ENCODE measurements around the gene ARSA.

ARSA gene

DNA sequence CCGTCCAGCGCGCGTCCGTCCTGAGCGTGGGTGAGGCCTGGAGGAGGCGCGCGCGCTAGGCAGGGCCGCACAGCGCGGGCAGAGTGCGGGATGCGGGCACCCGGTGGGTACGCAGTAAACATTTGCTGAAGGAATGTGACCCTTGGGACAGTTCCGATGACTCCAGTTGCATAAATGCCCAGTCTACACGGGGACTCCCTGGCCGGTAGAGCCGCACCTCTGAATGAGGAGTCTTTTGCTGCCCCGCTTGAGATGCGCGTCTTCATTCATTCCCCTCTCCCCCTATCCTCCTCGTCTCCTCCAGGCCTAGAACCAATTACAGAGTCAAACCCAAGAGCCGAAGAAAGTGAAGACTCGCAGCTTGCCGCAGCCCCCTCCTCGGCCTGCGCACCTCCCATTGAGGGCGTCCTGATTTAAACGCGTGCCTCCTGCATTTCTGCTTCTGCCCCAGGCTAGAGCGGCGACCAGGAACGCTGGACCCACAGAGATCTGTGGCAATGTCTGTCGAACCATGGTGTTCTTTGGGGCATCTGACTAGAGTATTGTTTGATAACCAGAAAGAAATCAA is 44.6 kb downstream of the ARSA start:
- Histone ChIP-seq H3K9me3 (ENCODE audit: insufficient read depth, low read length) (no peaks in the 10 kb centered on the region), H3K27me3 (ENCODE audit: insufficient read depth, insufficient read length) (no peaks in the 10 kb centered on the region), H3K36me3 (ENCODE audit: insufficient read depth, insufficient read length, low read length) (peaks cover 28% of the 10 kb centered on the region), H3K9ac (ENCODE audit: insufficient read length, low read depth) (peak overlapping the region; percentile 95), H3K4me1 (ENCODE audit: insufficient read depth, insufficient read length) (peaks cover 4% of the 10 kb centered on the region), H3K4me3 (ENCODE audit: insufficient read length, low read depth) (peak overlapping the region; percentile 84)
- no peak for DNase-seq (ENCODE audit: low read depth, low spot score)
- TF ChIP-seq ZNF274 (IDR thresholded peaks at IDR 0.05; ENCODE audit: low read depth, low read length): no peak
- TF ChIP-seq YY1 (IDR thresholded peaks at IDR 0.05; ENCODE audit: insufficient read depth, insufficient read length): no peak
- no peak for TF ChIP-seq SUZ12 (IDR thresholded peaks at IDR 0.05; ENCODE audit: extremely low read depth, insufficient read depth, insufficient read length)

DNA sequence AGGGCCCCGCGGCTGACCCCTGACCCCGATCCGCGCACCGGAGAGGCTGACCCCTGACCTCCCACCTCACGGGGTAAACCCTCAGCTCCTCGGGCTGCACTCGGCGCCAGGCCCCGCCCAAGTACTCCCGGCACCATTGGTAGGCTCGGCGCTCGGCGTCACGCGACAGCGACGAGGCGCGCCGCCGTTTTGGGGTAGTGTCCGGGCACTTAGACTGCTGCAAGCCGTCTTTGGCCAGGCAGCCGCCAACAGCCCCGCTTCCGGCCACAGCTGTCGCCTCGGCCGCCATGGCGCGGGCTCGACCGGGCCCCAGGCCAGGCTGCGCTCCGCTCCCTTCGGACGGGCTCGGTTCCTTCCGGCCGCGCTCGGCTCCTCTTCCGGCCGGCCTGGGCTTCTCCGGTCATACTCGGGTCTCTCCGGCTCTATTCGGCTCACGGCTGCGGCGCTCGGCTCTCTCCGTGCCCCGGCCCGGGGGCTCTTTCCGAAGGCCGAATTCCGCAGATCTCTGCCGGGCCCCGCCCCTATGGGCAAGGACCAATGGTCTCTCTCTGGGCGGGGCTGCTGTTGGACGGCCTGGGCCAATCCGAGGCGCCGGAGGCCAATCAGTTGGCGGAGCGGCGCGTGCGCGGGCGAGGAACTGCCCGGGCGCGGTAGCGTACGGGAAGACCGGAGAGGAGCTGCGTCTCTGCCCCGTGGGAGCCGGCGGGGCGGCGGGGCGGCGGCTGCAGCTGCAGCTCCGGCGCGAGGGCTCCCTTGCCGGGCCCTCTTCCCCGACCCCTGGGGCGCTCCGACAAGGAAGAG is 45.3 kb downstream of the ARSA start, which contains the start of gene CHKB:
TSS of gene CHKB (minus strand) at position 357 of the 801 bp plus-strand sequence. CDS start at position 289, 68 bp downstream.
- TF ChIP-seq SUZ12 (IDR thresholded peaks at IDR 0.05; ENCODE audit: extremely low read depth, insufficient read depth, insufficient read length): no peak
- no peak for TF ChIP-seq ZNF274 (IDR thresholded peaks at IDR 0.05; ENCODE audit: low read depth, low read length)
- no peak for TF ChIP-seq YY1 (IDR thresholded peaks at IDR 0.05; ENCODE audit: insufficient read depth, insufficient read length)
- peak; percentile 87 for DNase-seq (ENCODE audit: low read depth, low spot score)

GRCh38 chr22:50581950-50582492 is 45.9 kb downstream of the ARSA start:
- Histone ChIP-seq H3K4me3 (ENCODE audit: insufficient read length, low read depth) (peak overlapping the region; percentile 72), H3K36me3 (ENCODE audit: insufficient read depth, insufficient read length, low read length) (peaks cover 35% of the 10 kb centered on the region), H3K9ac (ENCODE audit: insufficient read length, low read depth) (peak overlapping the region; percentile 93), H3K9me3 (ENCODE audit: insufficient read depth, low read length) (no peaks in the 10 kb centered on the region), H3K4me1 (ENCODE audit: insufficient read depth, insufficient read length) (peaks cover 4% of the 10 kb centered on the region), H3K27me3 (ENCODE audit: insufficient read depth, insufficient read length) (no peaks in the 10 kb centered on the region)
- no peak for DNase-seq (ENCODE audit: low read depth, low spot score)
- TF ChIP-seq YY1 (IDR thresholded peaks at IDR 0.05; ENCODE audit: insufficient read depth, insufficient read length) (no peak), ZNF274 (IDR thresholded peaks at IDR 0.05; ENCODE audit: low read depth, low read length) (no peak), SUZ12 (IDR thresholded peaks at IDR 0.05; ENCODE audit: extremely low read depth, insufficient read depth, insufficient read length) (no peak)

More for the DNA sequence above, 45.3 kb downstream of the ARSA start, which contains the start of gene CHKB:
- Histone ChIP-seq H3K9ac (ENCODE audit: insufficient read length, low read depth) (peak within 1 kb of the TSS; percentile 95), H3K27me3 (ENCODE audit: insufficient read depth, insufficient read length) (no peaks in the 10 kb centered on the region), H3K4me3 (ENCODE audit: insufficient read length, low read depth) (peak within 1 kb of the TSS; percentile 84), H3K36me3 (ENCODE audit: insufficient read depth, insufficient read length, low read length) (peaks cover 28% of the 10 kb centered on the region), H3K4me1 (ENCODE audit: insufficient read depth, insufficient read length) (peaks cover 4% of the 10 kb centered on the region), H3K9me3 (ENCODE audit: insufficient read depth, low read length) (no peaks in the 10 kb centered on the region)

- H3K36me3 ChIP-seq (ENCODE audit: insufficient read depth, insufficient read length, low read length): peaks cover 39% of the 10 kb centered on the region
- peak overlapping the region; percentile 93 for H3K9ac ChIP-seq (ENCODE audit: insufficient read length, low read depth)
- peaks cover 4% of the 10 kb centered on the region for H3K4me1 ChIP-seq (ENCODE audit: insufficient read depth, insufficient read length)
- TF ChIP-seq ZNF274 (IDR thresholded peaks at IDR 0.05; ENCODE audit: low read depth, low read length) (no peak), SUZ12 (IDR thresholded peaks at IDR 0.05; ENCODE audit: extremely low read depth, insufficient read depth, insufficient read length) (no peak), YY1 (IDR thresholded peaks at IDR 0.05; ENCODE audit: insufficient read depth, insufficient read length) (no peak)
- no peak for DNase-seq (ENCODE audit: low read depth, low spot score)
- H3K4me3 ChIP-seq (ENCODE audit: insufficient read length, low read depth): peak overlapping the region; percentile 72
- no peaks in the 10 kb centered on the region for H3K9me3 ChIP-seq (ENCODE audit: insufficient read depth, low read length)
- no peaks in the 10 kb centered on the region for H3K27me3 ChIP-seq (ENCODE audit: insufficient read depth, insufficient read length)
These were observed 46.7 kb downstream of the ARSA start for GRCh38 chr22:50581031-50581949.

GRCh38 chr22:50579752-50580151 is 48.2 kb downstream of the ARSA start:
- no peak overlapping the region for H3K9ac ChIP-seq (ENCODE audit: insufficient read length, low read depth)

DNA sequence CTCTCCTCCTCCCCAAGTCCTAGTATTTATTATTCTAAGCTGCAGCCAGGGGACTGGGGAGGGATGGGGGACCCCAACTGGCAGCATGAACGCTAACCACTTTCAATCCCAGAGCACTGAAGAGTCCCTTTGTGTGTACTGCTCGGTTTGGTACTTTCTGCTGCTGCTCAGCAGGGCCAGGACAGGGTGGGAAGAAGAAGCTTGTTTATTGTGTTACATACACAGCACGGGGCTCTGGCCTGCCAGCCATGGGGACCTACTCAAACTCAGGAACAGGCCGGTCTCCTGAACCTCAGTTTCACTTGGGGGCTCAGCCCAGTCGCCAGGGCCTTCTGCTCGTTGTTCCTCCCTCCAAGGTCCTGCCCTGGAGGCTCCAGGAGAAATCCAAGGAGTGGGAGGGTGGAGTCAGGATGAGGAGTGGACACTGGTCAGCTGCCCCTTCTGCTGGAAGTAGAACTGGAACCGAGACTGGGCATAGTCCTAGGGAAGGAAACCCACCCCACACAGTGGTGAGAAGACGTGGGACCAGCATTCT is 49.1 kb downstream of the ARSA start:
- H3K36me3 ChIP-seq (ENCODE audit: insufficient read depth, insufficient read length, low read length): peaks cover 59% of the 10 kb centered on the region
- no peak overlapping the region for H3K9ac ChIP-seq (ENCODE audit: insufficient read length, low read depth)
- H3K4me3 ChIP-seq (ENCODE audit: insufficient read length, low read depth): no peak overlapping the region
- no peak for DNase-seq (ENCODE audit: low read depth, low spot score)
- TF ChIP-seq ZNF274 (IDR thresholded peaks at IDR 0.05; ENCODE audit: low read depth, low read length) (no peak), YY1 (IDR thresholded peaks at IDR 0.05; ENCODE audit: insufficient read depth, insufficient read length) (no peak)
- no peaks in the 10 kb centered on the region for H3K27me3 ChIP-seq (ENCODE audit: insufficient read depth, insufficient read length)
- H3K4me1 ChIP-seq (ENCODE audit: insufficient read depth, insufficient read length): peaks cover 4% of the 10 kb centered on the region
- no peaks in the 10 kb centered on the region for H3K9me3 ChIP-seq (ENCODE audit: insufficient read depth, low read length)

More at GRCh38 chr22:50579752-50580151, 48.2 kb downstream of the ARSA start:
- TF ChIP-seq SUZ12 (IDR thresholded peaks at IDR 0.05; ENCODE audit: extremely low read depth, insufficient read depth, insufficient read length) (no peak), ZNF274 (IDR thresholded peaks at IDR 0.05; ENCODE audit: low read depth, low read length) (no peak), YY1 (IDR thresholded peaks at IDR 0.05; ENCODE audit: insufficient read depth, insufficient read length) (no peak)
- Histone ChIP-seq H3K36me3 (ENCODE audit: insufficient read depth, insufficient read length, low read length) (peaks cover 50% of the 10 kb centered on the region), H3K9me3 (ENCODE audit: insufficient read depth, low read length) (no peaks in the 10 kb centered on the region), H3K27me3 (ENCODE audit: insufficient read depth, insufficient read length) (no peaks in the 10 kb centered on the region), H3K4me3 (ENCODE audit: insufficient read length, low read depth) (no peak overlapping the region), H3K4me1 (ENCODE audit: insufficient read depth, insufficient read length) (peaks cover 4% of the 10 kb centered on the region)
- DNase-seq (ENCODE audit: low read depth, low spot score): no peak
